CD4-positive, alpha-beta memory T cell (primary cell): Measurements from ENCODE around the gene SORL1. TPM values are rescaled to one million over a fixed set of nuclear protein-coding genes. Genes with fewer than 3 reads are reported as not detected.

Experiments used
- CTCF ChIA-PET: fragments of 350-600 bp; sonication (Branson Sonifier 250); formaldehyde crosslinking; loops from one replicate; lab custom pipeline; 2021; ENCODE audit warnings: inconsistent platforms; ENCODE audit not compliant: partially characterized antibody; lab: Charles Lee
- POLR2A ChIA-PET: fragments of 350-600 bp; sonication (Branson Sonifier 250); formaldehyde crosslinking; loops from one replicate; lab custom pipeline; 2021; ENCODE audit not compliant: partially characterized antibody; lab: Charles Lee
- DNase-seq, 5 donors: peaks; one replicate each; pipeline versions ENCODE4 v3.0.0 to v3.0.0-alpha.2; 2020 to 2022; ENCODE audit warnings: mixed read lengths in 1 of 5
- H3K27ac ChIP-seq: one replicate; pipeline ENCODE4 v1.7.0; 2013; ENCODE audit warnings: low read depth, low read length
- H3K27me3 ChIP-seq: 2 replicates; pipeline ENCODE4 v1.7.0; 2013; ENCODE audit warnings: mild to moderate bottlenecking, low read length, moderate library complexity; ENCODE audit not compliant: insufficient read depth
- H3K36me3 ChIP-seq: 2 replicates; pipeline ENCODE4 v1.7.0; 2013; ENCODE audit warnings: mild to moderate bottlenecking, low read length, moderate library complexity; ENCODE audit not compliant: insufficient read depth
- H3K4me1 ChIP-seq: 2 replicates; pipeline ENCODE4 v1.7.0; 2013; ENCODE audit warnings: mild to moderate bottlenecking, low read length, moderate library complexity; ENCODE audit not compliant: insufficient read depth
- H3K4me3 ChIP-seq, 2 donors: one replicate each; pipeline ENCODE4 v1.7.0; 2013; ENCODE audit warnings: low read length in 2 of 2, mild to moderate bottlenecking in 1 of 2
- H3K9me3 ChIP-seq, 2 donors: one replicate each; pipeline ENCODE4 v1.7.0; 2013; ENCODE audit warnings: low read length in 2 of 2, control low read depth in 1 of 2; ENCODE audit not compliant: control insufficient read depth in 1 of 2
- H3K27ac Mint-ChIP-seq, 7 donors: one replicate each; pipeline ENCODE4 v1.8.0; 2020 to 2021; ENCODE audit warnings: mixed read lengths in 7 of 7, mild to moderate bottlenecking in 6 of 7, inconsistent platforms in 3 of 7, moderate library complexity in 3 of 7
- H3K27me3 Mint-ChIP-seq, 2 donors: one replicate each; pipeline ENCODE4 v1.8.0; 2020 to 2021; ENCODE audit warnings: mixed read lengths in 2 of 2
- H3K36me3 Mint-ChIP-seq, 2 donors: one replicate each; pipeline ENCODE4 v1.8.0; 2020 to 2021; ENCODE audit warnings: mixed read lengths in 2 of 2, inconsistent platforms in 1 of 2, mild to moderate bottlenecking in 1 of 2
- H3K4me1 Mint-ChIP-seq, 4 donors: one replicate each; pipeline ENCODE4 v1.8.0; 2020 to 2021; ENCODE audit warnings: mixed read lengths in 4 of 4, mild to moderate bottlenecking in 1 of 4
- H3K4me3 Mint-ChIP-seq, 8 donors: one replicate each; pipeline ENCODE4 v1.8.0; 2020 to 2021; ENCODE audit warnings: mixed read lengths in 8 of 8, mild to moderate bottlenecking in 7 of 8, moderate library complexity in 6 of 8, inconsistent platforms in 3 of 8
- H3K9me3 Mint-ChIP-seq, 8 donors: one replicate each; pipeline ENCODE4 v1.8.0; 2020 to 2021; ENCODE audit warnings: mixed read lengths in 8 of 8, mild to moderate bottlenecking in 5 of 8, inconsistent platforms in 3 of 8, moderate library complexity in 1 of 8
- intact Hi-C: fragments of 100-400 bp; cut with micrococcal nuclease; formaldehyde crosslinking; loops from one replicate; pipeline ENCODE4 v1.15.1; 2023
- polyA plus RNA-seq, 2 donors: library from polyadenylated mRNA; unstranded; fragments of 300-500 nt; fragmentation: Illumina TruSeq; gene quantifications; one replicate each; pipeline ENCODE4 v1.2.3, GENCODE V29; 2021
- total RNA-seq, 2 experiments: library from RNA; stranded (reverse); gene quantifications; one replicate each; pipeline ENCODE4 v1.2.3, GENCODE V29; 2021

The SORL1 gene
- total and polyA plus RNA-seq, 4 experiments from 2014 or later: 159 to 660 (median 446) TPM

GRCh38 chr11:121463689-121464335 is 11.7 kb downstream of the SORL1 start:
- intact Hi-C loops: loop anchor here (1.0 kb wide), 2 partner anchors 12 to 18 kb away; partner anchors contain the start of genes SORL1 and SORL1-AS1
- H3K27me3 ChIP-seq: no peaks in the 10 kb centered on the region
- no peaks in the 10 kb centered on the region for H3K9me3 ChIP-seq
- Mint-ChIP-seq H3K27me3 (no peaks in the 10 kb centered on the region), H3K36me3 (peaks cover 8 to 40% of the 10 kb centered on the region in 2 donors), H3K27ac (peak overlapping the region; percentile 89 to 98 (median 93)), H3K4me1 (peaks cover 84 to 99% (median 92%) of the 10 kb centered on the region in 4 donors), H3K9me3 (no peaks in the 10 kb centered on the region), H3K4me3 (peak overlapping the region in 7 of 8 donors; percentile 71 to 92 (median 86))
- peaks cover 100% of the 10 kb centered on the region for H3K4me1 ChIP-seq
- CTCF ChIA-PET: interaction anchor here (0.9 to 10.7 kb wide), 4 partner anchors 10 to 137 kb away, joined by 3 to 90 read pairs (median 4); partner anchors contain the start of genes SORL1 and SORL1-AS1
- H3K36me3 ChIP-seq: no peaks in the 10 kb centered on the region
- no peak for DNase-seq
- peak overlapping the region; percentile 14 to 25 for H3K4me3 ChIP-seq
- peak overlapping the region; percentile 57 for H3K27ac ChIP-seq
- POLR2A ChIA-PET: interaction anchor here (0.6 to 14.5 kb wide), 14 partner anchors 9 to 108 kb away, joined by 3 to 462 read pairs (median 6); partner anchors contain the start of genes SORL1 and SORL1-AS1

GRCh38 chr11:121464352-121464946 is 12.3 kb downstream of the SORL1 start:
- Histone ChIP-seq H3K4me1 (peaks cover 100% of the 10 kb centered on the region), H3K4me3 (peak overlapping the region in 1 of 2 donors; percentile 25), H3K36me3 (peaks cover under 1% of the 10 kb centered on the region), H3K27me3 (no peaks in the 10 kb centered on the region), H3K27ac (peak overlapping the region; percentile 57), H3K9me3 (no peaks in the 10 kb centered on the region)
- peak overlapping the region; percentile 89 to 98 (median 93) for H3K27ac Mint-ChIP-seq
- DNase-seq: peak; percentile 61 to 96 (median 68)
- no peaks in the 10 kb centered on the region for H3K27me3 Mint-ChIP-seq
- no peaks in the 10 kb centered on the region for H3K9me3 Mint-ChIP-seq
- CTCF ChIA-PET: interaction anchor here (1.5 to 10.7 kb wide), 4 partner anchors 10 to 143 kb away, joined by 3 to 90 read pairs (median 5); partner anchors contain the start of genes SORL1 and SORL1-AS1
- H3K4me3 Mint-ChIP-seq: peak overlapping the region; percentile 62 to 92 (median 84)
- intact Hi-C loops: loop anchor here (1.0 kb wide), 2 partner anchors 12 to 18 kb away; partner anchors contain the start of genes SORL1 and SORL1-AS1
- POLR2A ChIA-PET: interaction anchor here (0.7 to 14.5 kb wide), 21 partner anchors 9 to 172 kb away, joined by 3 to 462 read pairs (median 5); partner anchors contain the start of genes SC5D, SORL1 and SORL1-AS1
- H3K36me3 Mint-ChIP-seq: peaks cover 5 to 39% of the 10 kb centered on the region in 2 donors
- H3K4me1 Mint-ChIP-seq: peaks cover 84 to 99% (median 92%) of the 10 kb centered on the region in 4 donors

- intact Hi-C loops: no loop called here
- POLR2A ChIA-PET: interaction anchor here (1.1 to 14.5 kb wide), 15 partner anchors 9 to 144 kb away, joined by 3 to 462 read pairs (median 7); partner anchors contain the start of genes SORL1 and SORL1-AS1
- no peak for DNase-seq
- Histone ChIP-seq H3K27ac (peak overlapping the region; percentile 57), H3K4me3 (peak overlapping the region in 1 of 2 donors; percentile 2), H3K36me3 (peaks cover 13% of the 10 kb centered on the region), H3K27me3 (no peaks in the 10 kb centered on the region), H3K4me1 (peaks cover 100% of the 10 kb centered on the region), H3K9me3 (no peaks in the 10 kb centered on the region)
- Mint-ChIP-seq H3K36me3 (peaks cover 13 to 44% of the 10 kb centered on the region in 2 donors), H3K27me3 (no peaks in the 10 kb centered on the region), H3K4me3 (peak overlapping the region; percentile 79 to 92 (median 85)), H3K4me1 (peaks cover 82 to 97% (median 91%) of the 10 kb centered on the region in 4 donors), H3K27ac (peak overlapping the region; percentile 91 to 98 (median 96)), H3K9me3 (no peaks in the 10 kb centered on the region)
- CTCF ChIA-PET: interaction anchor here (1.0 to 10.7 kb wide), 4 partner anchors 11 to 144 kb away, joined by 3 to 90 read pairs (median 4); partner anchors contain the start of genes SORL1 and SORL1-AS1
Observed at GRCh38 chr11:121465709-121466062, 13.6 kb downstream of the SORL1 start.

GRCh38 chr11:121466063-121466794 is 14.1 kb downstream of the SORL1 start:
- peak overlapping the region; percentile 57 for H3K27ac ChIP-seq
- CTCF ChIA-PET: interaction anchor here (0.9 to 10.7 kb wide), 8 partner anchors 8 to 145 kb away, joined by 3 to 90 read pairs (median 4); partner anchors contain the start of genes SORL1 and SORL1-AS1
- H3K4me1 ChIP-seq: peaks cover 100% of the 10 kb centered on the region
- H3K4me1 Mint-ChIP-seq: peaks cover 80 to 97% (median 89%) of the 10 kb centered on the region in 4 donors
- DNase-seq: peak in 2 of 5 donors; percentile 41 to 74
- peak overlapping the region; percentile 79 to 92 (median 85) for H3K4me3 Mint-ChIP-seq
- intact Hi-C loops: no loop called here
- peak overlapping the region in 1 of 2 donors; percentile 25 for H3K4me3 ChIP-seq
- peak overlapping the region; percentile 91 to 98 (median 96) for H3K27ac Mint-ChIP-seq
- H3K27me3 Mint-ChIP-seq: no peaks in the 10 kb centered on the region
- H3K36me3 ChIP-seq: peaks cover 18% of the 10 kb centered on the region
- POLR2A ChIA-PET: interaction anchor here (1.1 to 14.5 kb wide), 14 partner anchors 9 to 174 kb away, joined by 3 to 462 read pairs (median 8); partner anchors contain the start of genes SC5D, SORL1 and SORL1-AS1
- no peaks in the 10 kb centered on the region for H3K9me3 ChIP-seq
- H3K27me3 ChIP-seq: no peaks in the 10 kb centered on the region
- peaks cover 18 to 50% of the 10 kb centered on the region in 2 donors for H3K36me3 Mint-ChIP-seq
- H3K9me3 Mint-ChIP-seq: no peaks in the 10 kb centered on the region

GRCh38 chr11:121467471-121467870 is 15.4 kb downstream of the SORL1 start:
- peak overlapping the region; percentile 57 for H3K27ac ChIP-seq
- no peaks in the 10 kb centered on the region for H3K9me3 ChIP-seq
- intact Hi-C loops: no loop called here
- H3K36me3 ChIP-seq: peaks cover 26% of the 10 kb centered on the region
- ChIA-PET POLR2A (interaction anchor here (0.6 to 14.5 kb wide), 18 partner anchors 10 to 146 kb away, joined by 3 to 462 read pairs (median 6); partner anchors contain the start of genes SORL1 and SORL1-AS1), CTCF (interaction anchor here (0.9 to 10.7 kb wide), 12 partner anchors 8 to 151 kb away, joined by 3 to 90 read pairs (median 4); partner anchors contain the start of genes SORL1 and SORL1-AS1)
- Mint-ChIP-seq H3K9me3 (no peaks in the 10 kb centered on the region), H3K27me3 (no peaks in the 10 kb centered on the region), H3K4me3 (peak overlapping the region; percentile 67 to 92 (median 77)), H3K27ac (peak overlapping the region; percentile 91 to 98 (median 95)), H3K36me3 (peaks cover 28 to 53% of the 10 kb centered on the region in 2 donors), H3K4me1 (peaks cover 73 to 97% (median 87%) of the 10 kb centered on the region in 4 donors)
- H3K4me1 ChIP-seq: peaks cover 99% of the 10 kb centered on the region
- no peak for DNase-seq
- no peaks in the 10 kb centered on the region for H3K27me3 ChIP-seq
- no peak overlapping the region for H3K4me3 ChIP-seq

GRCh38 chr11:121467965-121468364 is 15.9 kb downstream of the SORL1 start:
- peak overlapping the region; percentile 67 to 92 (median 74) for H3K4me3 Mint-ChIP-seq
- peak overlapping the region; percentile 57 for H3K27ac ChIP-seq
- H3K4me1 Mint-ChIP-seq: peaks cover 73 to 97% (median 87%) of the 10 kb centered on the region in 4 donors
- H3K27me3 Mint-ChIP-seq: no peaks in the 10 kb centered on the region
- no peak overlapping the region for H3K4me3 ChIP-seq
- H3K27ac Mint-ChIP-seq: peak overlapping the region; percentile 91 to 98 (median 95)
- H3K36me3 Mint-ChIP-seq: peaks cover 33 to 58% of the 10 kb centered on the region in 2 donors
- H3K4me1 ChIP-seq: peaks cover 99% of the 10 kb centered on the region
- no peaks in the 10 kb centered on the region for H3K9me3 ChIP-seq
- ChIA-PET CTCF (interaction anchor here (0.7 to 10.7 kb wide), 13 partner anchors 8 to 151 kb away, joined by 3 to 90 read pairs (median 4); partner anchors contain the start of genes SORL1 and SORL1-AS1), POLR2A (interaction anchor here (0.7 to 14.5 kb wide), 17 partner anchors 9 to 146 kb away, joined by 3 to 462 read pairs (median 6); partner anchors contain the start of genes SORL1 and SORL1-AS1)
- no peaks in the 10 kb centered on the region for H3K9me3 Mint-ChIP-seq
- peaks cover 26% of the 10 kb centered on the region for H3K36me3 ChIP-seq
- intact Hi-C loops: no loop called here
- peak; percentile 72 to 93 (median 77) for DNase-seq
- H3K27me3 ChIP-seq: no peaks in the 10 kb centered on the region
